DOHH2 (cell line): ENCODE results near the gene ARL14.

Experiments used
- CTCF ChIP-seq: fragments of 200-600 bp; sonication (generic); IDR thresholded peaks from one replicate; pipeline ENCODE4 v1.5.1; 2014; ENCODE audit warnings: antibody characterized with exemption, mild to moderate bottlenecking, low read depth, low read length; ENCODE audit not compliant: poor library complexity, severe bottlenecking
- EZH2phosphoT487 ChIP-seq: fragments of 200-600 bp; sonication (generic); IDR thresholded peaks from 2 replicates; pipeline ENCODE4 v1.6.1; 2017; ENCODE audit warnings: borderline replicate concordance, mild to moderate bottlenecking, antibody characterized with exemption, low read length, moderate library complexity, mixed read lengths

GRCh38 chr3:160702290-160702689 lies 25.3 kb downstream of the ARL14 start:
- TF ChIP-seq CTCF (no peak), EZH2phosphoT487 (no peak)
